NCI-H748 (cell line): Measurements from ENCODE around the gene DCP2.
"Not testable (repeated sequence)": the region's sequence is repeated elsewhere in the genome, so short reads cannot be mapped to it uniquely, and the experiment has no call there.

Experiments
- DNase-seq: peaks from one replicate; lab custom pipeline; 2025; ENCODE audit not compliant: unreplicated experiment; lab: John Stamatoyannopoulos, UW

The DCP2 gene

GRCh38 chr5:112976432-112977309, at the start of gene DCP2:
TSS of gene DCP2 (plus strand) at chr5:112976798. CDS start at chr5:112976934, 136 bp downstream.
- peak; percentile 99 for DNase-seq

DNA sequence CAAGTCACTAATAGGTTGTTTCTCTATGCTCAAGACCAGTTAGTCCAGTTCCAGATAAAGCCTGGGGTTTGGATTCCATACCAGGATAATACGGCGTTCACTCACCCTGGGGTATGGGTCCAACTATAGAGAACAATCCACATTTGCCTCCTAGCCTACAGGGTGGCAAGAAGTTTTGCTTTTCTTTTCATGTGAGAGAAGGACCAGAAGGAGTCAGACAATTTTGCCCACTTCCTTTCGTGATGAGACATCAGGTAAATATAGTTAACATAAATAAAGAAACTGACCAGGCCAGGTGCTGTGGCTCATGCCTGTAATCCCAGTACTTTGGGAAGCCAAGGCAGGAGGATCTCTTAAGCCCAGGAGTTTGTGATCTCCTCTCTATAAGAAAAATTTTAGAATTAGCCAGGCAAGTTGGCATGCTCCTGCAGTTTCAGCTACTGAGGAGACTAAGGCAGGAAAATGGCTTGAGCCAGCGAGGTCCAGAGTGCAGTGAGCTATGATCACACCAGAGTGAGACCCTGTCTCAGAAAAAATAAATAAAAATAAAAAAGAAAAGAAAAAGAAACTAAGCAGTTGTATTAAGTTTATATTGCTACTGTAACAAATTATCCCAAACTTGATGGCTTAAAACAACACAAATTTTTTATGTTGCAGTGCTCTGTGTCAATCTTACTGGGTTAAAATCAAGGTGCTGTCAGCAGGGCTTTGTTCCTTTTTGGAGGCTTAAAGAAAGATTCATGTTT, 47.1 kb upstream of the DCP2 start:
- DNase-seq: no peak

GRCh38 chr5:112930082-112930344, 46.6 kb upstream of the DCP2 start:
- DNase-seq: no peak

GRCh38 chr5:112931473-112931872, 45.1 kb upstream of the DCP2 start:
- DNase-seq: no peak

- no peak for DNase-seq
These were observed 43.5 kb upstream of the DCP2 start for GRCh38 chr5:112933105-112933504.

GRCh38 chr5:112933651-112934365, 42.8 kb upstream of the DCP2 start:
- DNase-seq: no peak

DNA sequence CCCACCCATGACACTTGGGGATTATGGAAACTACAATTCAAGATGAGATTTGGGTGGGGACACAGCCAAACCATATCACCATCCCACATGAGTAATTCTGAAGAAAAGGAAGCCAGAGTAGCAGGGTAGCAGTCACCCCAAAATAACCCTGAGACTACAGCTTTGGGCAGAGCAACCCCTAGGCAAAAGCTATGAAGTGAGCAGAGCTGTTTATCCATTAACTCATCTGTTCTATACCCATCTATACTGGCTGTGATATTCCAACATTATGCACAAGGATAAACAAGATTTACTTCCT, 42.3 kb upstream of the DCP2 start:
- no peak for DNase-seq

GRCh38 chr5:112935675-112936074, 40.9 kb upstream of the DCP2 start:
- no peak for DNase-seq

GRCh38 chr5:112938286-112938685, 38.3 kb upstream of the DCP2 start:
- no peak for DNase-seq

DNA sequence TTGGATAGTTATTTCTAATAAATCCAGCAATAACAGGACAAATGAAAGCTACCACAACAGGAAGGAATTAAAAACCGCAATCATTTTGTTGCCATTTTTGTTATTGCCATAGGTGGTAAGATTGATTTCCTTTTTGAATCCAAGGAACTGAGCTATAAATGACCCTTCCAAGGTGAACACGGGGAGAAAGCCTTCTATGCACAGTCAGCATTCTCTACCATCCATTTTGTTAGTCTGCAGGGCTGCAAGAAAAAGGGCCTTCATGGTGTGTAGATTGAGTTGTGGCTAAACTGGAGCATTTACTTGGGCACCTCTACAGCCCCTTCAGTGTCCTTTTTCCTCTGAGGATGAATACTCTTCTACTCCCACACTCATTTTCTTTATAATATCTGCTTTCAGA, 35.9 kb upstream of the DCP2 start:
- DNase-seq: no peak

GRCh38 chr5:112948458-112948857, 28.1 kb upstream of the DCP2 start:
- no peak for DNase-seq

GRCh38 chr5:112951124-112951702, 25.4 kb upstream of the DCP2 start:
- no peak for DNase-seq

DNA sequence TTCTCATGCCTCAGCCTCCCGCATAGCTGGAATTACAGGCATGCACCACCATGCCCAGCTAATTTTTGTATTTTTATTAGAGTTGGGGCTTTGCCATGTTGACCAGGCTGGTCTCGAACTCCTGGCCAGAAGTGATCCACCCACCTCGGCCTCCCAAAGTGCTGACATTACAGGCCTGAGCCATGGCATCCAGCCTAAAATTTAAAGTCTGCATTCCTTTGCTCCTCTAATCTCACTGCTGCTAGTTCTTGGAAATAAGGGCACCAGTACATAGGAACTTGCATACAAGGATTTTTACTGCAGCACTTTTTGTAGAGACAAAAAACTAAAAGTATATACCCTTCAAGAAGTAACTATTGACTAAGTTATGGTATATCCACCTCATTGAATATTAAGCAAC, 20.0 kb upstream of the DCP2 start:
- DNase-seq: no peak

- DNase-seq: no peak
These were observed 19.4 kb upstream of the DCP2 start for GRCh38 chr5:112957036-112957808.

DNA sequence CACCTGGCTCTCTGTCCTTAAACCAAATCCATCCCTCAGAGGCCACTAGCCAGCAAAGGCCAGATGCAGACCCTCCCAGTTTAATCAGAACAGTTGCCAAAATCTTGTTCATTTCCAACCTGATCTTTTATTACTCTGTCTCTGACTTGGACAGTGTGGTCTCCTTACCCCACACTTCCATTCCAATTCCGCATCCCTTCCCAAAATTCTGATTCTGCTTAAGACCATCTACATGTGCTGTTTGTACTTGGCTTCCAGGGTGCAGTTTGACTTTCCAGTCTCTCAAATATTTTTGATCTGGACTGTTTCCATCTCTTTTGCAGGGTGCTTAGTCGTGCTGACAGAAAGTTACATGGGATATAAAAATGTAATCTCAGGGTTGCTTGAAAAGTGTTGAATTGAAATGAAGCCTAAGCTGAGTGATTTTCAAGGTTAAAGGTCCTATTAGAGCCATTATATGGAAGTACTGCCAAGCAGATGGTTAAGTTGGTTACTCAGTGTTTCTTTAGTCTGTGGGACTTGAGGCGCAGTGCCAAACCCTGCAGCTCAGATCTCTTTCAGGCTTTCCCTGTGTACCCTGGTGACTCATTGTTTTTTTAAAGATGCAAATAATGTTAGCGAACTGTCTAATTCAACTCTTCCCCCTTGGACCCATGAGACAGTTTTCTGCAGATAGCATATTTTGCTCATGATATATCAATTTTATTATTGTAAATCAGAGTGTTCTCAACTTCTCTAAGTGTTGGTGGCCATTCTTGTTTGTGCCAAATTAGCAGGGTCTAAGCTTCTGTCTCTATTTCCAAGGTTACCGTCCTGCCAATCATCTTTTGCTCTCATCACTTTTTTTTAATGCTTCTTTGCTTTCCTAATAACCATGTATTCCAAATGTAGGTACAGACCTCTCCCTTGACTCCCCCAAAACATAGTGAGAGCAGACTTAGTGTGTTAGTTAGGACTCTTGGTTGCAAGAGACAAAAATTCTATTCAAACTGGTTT, 18.2 kb upstream of the DCP2 start:
- no peak for DNase-seq

DNA sequence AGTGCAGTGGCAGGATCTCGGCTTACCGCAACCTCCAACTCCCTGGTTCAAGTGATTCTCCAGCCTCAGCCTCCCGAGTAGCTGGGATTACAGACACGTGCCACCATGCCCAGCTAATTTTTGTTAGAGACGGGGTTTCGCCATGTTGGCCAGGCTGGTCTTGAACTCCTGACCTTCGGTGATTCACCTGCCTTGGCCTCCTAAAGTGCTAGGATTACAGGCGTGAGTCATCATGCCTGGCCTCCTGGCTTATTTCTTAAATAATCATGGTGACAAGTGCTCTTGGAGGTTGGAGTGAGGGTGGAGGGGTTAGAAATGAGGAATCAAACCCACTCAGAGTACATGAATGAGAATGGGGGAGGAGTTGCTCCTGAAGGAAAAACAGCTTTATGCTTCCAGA, 16.7 kb upstream of the DCP2 start:
- DNase-seq: not testable (repeated sequence)

DNA sequence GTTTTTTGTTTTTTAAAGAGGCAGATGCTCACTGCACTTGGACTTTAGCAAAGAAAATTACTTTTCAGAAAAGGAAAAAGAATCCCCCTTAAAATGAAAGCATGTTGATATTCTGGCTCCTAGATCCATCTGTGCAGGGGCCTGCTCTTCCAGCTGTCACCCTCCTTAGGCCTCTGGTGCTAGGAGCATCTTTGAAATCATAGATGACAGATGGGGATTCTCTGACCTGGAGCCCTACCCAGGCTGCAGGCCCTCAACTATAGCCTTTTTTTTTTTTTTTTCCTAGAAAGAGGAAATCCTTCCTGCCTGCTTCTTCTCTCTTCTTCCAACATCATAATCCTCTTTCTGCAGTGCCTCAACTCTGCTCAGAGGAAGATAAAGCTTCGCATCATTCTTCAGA, 16.3 kb upstream of the DCP2 start:
- DNase-seq: no peak

DNA sequence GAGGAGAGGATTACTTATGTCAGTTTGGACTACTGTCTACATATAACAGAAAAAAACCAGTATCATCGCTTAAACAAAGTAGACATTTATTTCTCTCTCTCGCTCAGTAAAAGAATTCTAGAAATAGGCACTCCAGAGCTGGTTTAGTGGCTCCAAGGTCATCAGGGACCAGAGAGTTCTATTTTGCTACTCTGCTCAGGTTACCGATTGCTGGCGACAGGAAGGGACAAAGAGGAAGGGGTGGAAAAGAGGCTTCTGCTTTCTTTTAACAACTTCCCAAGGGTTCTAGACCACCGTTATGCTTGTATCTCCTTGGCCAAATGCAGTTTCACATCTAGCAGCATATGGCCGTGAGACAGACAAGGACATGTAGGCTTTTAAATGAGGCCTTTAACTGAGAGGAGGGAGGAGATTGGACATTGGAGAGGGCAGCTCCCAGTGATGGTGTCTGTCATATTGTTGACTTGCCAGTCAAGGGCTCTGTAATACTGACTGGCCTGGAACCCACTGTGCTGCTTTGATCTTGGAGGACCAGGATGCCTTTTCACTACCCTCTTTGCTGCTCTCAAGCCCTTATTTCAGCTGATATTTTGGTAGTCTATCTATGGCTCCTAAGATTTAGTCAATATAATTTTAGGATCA, 15.6 kb upstream of the DCP2 start:
- DNase-seq: no peak

DNA sequence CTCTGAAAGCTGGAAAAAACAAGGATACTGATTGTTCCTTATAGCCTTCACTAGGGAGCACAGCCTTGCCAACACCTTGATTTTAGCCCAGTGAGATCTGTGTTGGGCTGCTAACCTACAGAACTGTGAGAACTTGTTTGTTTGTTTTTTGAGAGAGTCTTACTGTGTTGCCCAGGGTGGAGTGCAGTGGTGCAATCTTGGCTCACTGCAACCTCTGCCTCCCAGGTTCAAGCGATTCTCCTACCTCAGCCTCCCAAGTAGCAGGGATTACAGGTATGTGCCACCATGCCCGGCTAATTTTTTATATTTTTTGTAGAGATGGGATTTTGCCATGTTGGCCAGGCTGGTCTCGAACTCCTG, 13.2 kb upstream of the DCP2 start:
- not testable (repeated sequence) for DNase-seq
